Measurements from ENCODE around the gene TRIM14. TPM values are rescaled to one million over a fixed set of nuclear protein-coding genes. Genes with fewer than 3 reads are reported as not detected.

TRIM14 gene
- total and polyA plus RNA-seq, 10 of the 15 experiments (the other 5 are each of a cell fraction or from before 2014, with no cell fraction given) = 8.6 to 53.3 (median 35.7) TPM

GRCh38 chr9:98129451-98129881 lies 10.4 kb upstream of the TRIM14 start:
- Histone ChIP-seq H3K27me3 (replicated peaks in 1 of 2; ENCODE audit: control insufficient read depth in 2 of 2, insufficient read depth in 2 of 2, low read length in 1 of 2) (no peaks in the 10 kb centered on the region), H3K4me2 (ENCODE audit: control insufficient read depth, insufficient read depth) (0 out of 2 replicates have a peak overlapping the region, but pooled peaks have one; percentile 1), H3K9me3 (replicated peaks; ENCODE audit: control insufficient read depth, insufficient read depth, low read length) (no peaks in the 10 kb centered on the region), H2AFZ (ENCODE audit: control insufficient read depth, low read depth, low read length) (peak overlapping the region; percentile 9; the same call in 1 of the 2 replicates), H3K27ac (ENCODE audit: control insufficient read depth, insufficient read depth) (no peak overlapping the region), H3K36me3 (ENCODE audit: control insufficient read depth in 2 of 2, insufficient read depth in 2 of 2, low read length in 1 of 2) (no peaks in the 10 kb centered on the region), H3K79me2 (ENCODE audit: control insufficient read depth, insufficient read depth, low read length) (no peaks in the 10 kb centered on the region), H4K20me1 (ENCODE audit: control insufficient read depth, insufficient read depth) (no peaks in the 10 kb centered on the region), H3K9ac (ENCODE audit: control insufficient read depth, insufficient read depth, low read length) (no peak overlapping the region; the same call in 1 of the 2 replicates), H3K4me1 (ENCODE audit: control insufficient read depth, insufficient read depth, low read length) (peaks cover 12% of the 10 kb centered on the region), H3K4me3 (no peak overlapping the region)
- in situ Hi-C loops (cut with MboI) = no loop called here
- ChIA-PET RAD21 (ENCODE audit: unreplicated experiment) (interaction anchor here (2.2 kb wide), 1 partner anchor 11 kb away, joined by 12 read pairs; the partner anchor contains the start of gene TRIM14), CTCF (interaction anchor here (0.9 to 1.9 kb wide), 5 partner anchors 11 to 126 kb away, joined by 3 to 8 read pairs (median 4); partner anchors contain the start of genes TBC1D2 and TRIM14), POLR2A (no interaction called here), SMC1A (ENCODE audit: uncharacterized antibody, unreplicated experiment) (interaction anchor here (1.1 to 2.1 kb wide), 8 partner anchors 9 to 135 kb away, joined by 3 to 12 read pairs (median 4); partner anchors contain the start of gene TRIM14)
- DNase-seq (ENCODE audit: low read depth, low spot score) (no peak), ATAC-seq (peak; percentile 89), FAIRE-seq (peak; percentile 95)
- 64% methylated on average over 10 of the region's 10 CpGs for WGBS (ENCODE audit: insufficient coverage, insufficient replicate concordance, low lambda C conversion rate, missing lambda C conversion rate)
- intact Hi-C loops (cut with micrococcal nuclease; ENCODE audit: unreplicated experiment) = no loop called here
- BruUV-seq (replicated peaks) = no TSS peak
- TF ChIP-seq SIN3A (IDR thresholded peaks at IDR 0.05; ENCODE audit: low read depth, low read length) (no peak), KAT2A (conservative IDR thresholded peaks at IDR 0.05; ENCODE audit: control insufficient read depth, low read depth, low read length) (no peak), ZNF384 (IDR thresholded peaks at IDR 0.05; ENCODE audit: borderline replicate concordance, low read depth, low read length) (no peak), CHD1 (IDR thresholded peaks at IDR 0.05; ENCODE audit: low read depth, low read length) (no peak), KDM1A (IDR thresholded peaks at IDR 0.05; ENCODE audit: borderline replicate concordance) (no peak), ETV6 (conservative IDR thresholded peaks at IDR 0.05 in 1 of 2, IDR thresholded peaks at IDR 0.05 in 1 of 2; ENCODE audit: borderline replicate concordance in 1 of 2, low read depth in 1 of 2) (peak in 1 of 2 experiments; percentile 84; a peak in 2 of 4 replicates), SRF (IDR thresholded peaks at IDR 0.05; ENCODE audit: low read depth in 2 of 2, low read length in 2 of 2) (0 out of 4 replicates have a peak, but pooled peaks of 1 of the 2 experiments have one; percentile 23), CBX5 (IDR thresholded peaks at IDR 0.05; ENCODE audit: low read depth) (no peak), IKZF2 (IDR thresholded peaks at IDR 0.05) (peak; percentile 42 to 45; a peak in 2 of 4 replicates), ESRRA (IDR thresholded peaks at IDR 0.05; ENCODE audit: low read length) (no peak; the same call in 1 of the 2 replicates), MLLT1 (IDR thresholded peaks at IDR 0.05) (0 out of 2 replicates have a peak, but pooled peaks have one; percentile 15), IRF4 (IDR thresholded peaks at IDR 0.05; ENCODE audit: low read depth, low read length) (0 out of 2 replicates have a peak, but pooled peaks have one; percentile 49), IKZF1 (conservative IDR thresholded peaks at IDR 0.05) (peak; percentile 59), HDGF (IDR thresholded peaks at IDR 0.05) (peak; percentile 64; the same call in 1 of the 2 replicates), IRF3 (IDR thresholded peaks at IDR 0.05) (no peak), SMAD1 (IDR thresholded peaks at IDR 0.05; ENCODE audit: low read depth, partially characterized antibody) (no peak), CREB1 (IDR thresholded peaks at IDR 0.05; ENCODE audit: low read depth) (0 out of 2 replicates have a peak, but pooled peaks have one; percentile 36), ZSCAN29 (IDR thresholded peaks at IDR 0.05) (no peak), SMAD5 (IDR thresholded peaks at IDR 0.05; ENCODE audit: low read depth) (no peak), NBN (IDR thresholded peaks at IDR 0.05) (0 out of 2 replicates have a peak, but pooled peaks have one; percentile 28), RUNX3 (IDR thresholded peaks at IDR 0.05; ENCODE audit: low read length) (peak; percentile 63), SPI1 (IDR thresholded peaks at IDR 0.05; ENCODE audit: borderline replicate concordance, insufficient read depth, low read depth, low read length) (peak; percentile 91), SMARCA5 (IDR thresholded peaks at IDR 0.05) (peak; percentile 99), GATAD2B (conservative IDR thresholded peaks at IDR 0.05; ENCODE audit: low read depth) (no peak)
